Ovary (tissue), 9 donors: ENCODE data around the gene NRN1L. TPM values are rescaled to one million over a fixed set of nuclear protein-coding genes. Genes with fewer than 3 reads are reported as not detected.

Source experiments
- DNase-seq, 5 donors: peaks; one replicate each; pipeline ENCODE4 v3.0.0-alpha.2; 2019 to 2020
- H3K27ac ChIP-seq, 2 donors: fragments of 200-600 bp; one replicate each; pipeline versions ENCODE4 v1.5.1 to v1.8.0; 2019 to 2022
- H3K27me3 ChIP-seq: fragments of 200-600 bp; one replicate; pipeline ENCODE4 v1.8.0; 2022
- H3K36me3 ChIP-seq: fragments of 200-600 bp; sonication (generic); one replicate; pipeline ENCODE4 v1.5.1; 2019
- H3K4me1 ChIP-seq: one replicate; pipeline ENCODE4 v1.8.1; 2013; ENCODE audit warnings: mild to moderate bottlenecking, moderate library complexity; ENCODE audit not compliant: insufficient read depth
- H3K4me3 ChIP-seq: fragments of 200-600 bp; sonication (generic); one replicate; pipeline ENCODE4 v1.5.1; 2017
- H3K9me3 ChIP-seq, 2 donors: fragments of 200-600 bp in 1 of 2; sonication (generic) in 1 of 2; one replicate each; pipeline versions ENCODE4 v1.5.1 to v1.8.1; 2013 to 2019; ENCODE audit warnings: mild to moderate bottlenecking in 1 of 2, moderate library complexity in 1 of 2
- EP300 ChIP-seq: sonication (generic); formaldehyde crosslinking; IDR thresholded peaks from one replicate; pipeline ENCODE4 v1.6.1; 2017; ENCODE audit warnings: antibody characterized with exemption
- POLR2A ChIP-seq: fragments of 450-650 bp; IDR thresholded peaks from one replicate; pipeline ENCODE4 v1.6.1; 2017; ENCODE audit warnings: antibody characterized with exemption, mild to moderate bottlenecking, moderate library complexity
- WGBS, 3 donors: extraction: QIAGEN DNeasy Blood & Tissue Kit in 1 of 3; methylation state at CpG; one replicate each; pipeline versions ENCODE4 v1.1.5 to v1.1.7; 2013 to 2017; 5-methylcytosine and 5-hydroxymethylcytosine counted together
- intact Hi-C, 4 donors: fragments of 100-400 bp; cut with DNase I; formaldehyde crosslinking; loops; one replicate each; pipeline versions ENCODE4 v1.11.0 to v1.15.1; 2022 to 2023
- polyA plus RNA-seq, 2 donors: library from polyadenylated mRNA; stranded (reverse); fragments of 200-250 nt in 1 of 2; fragments of 350-450 nt in 1 of 2; fragmentation: Illumina TruSeq in 1 of 2; extraction: RNeasy Lipid Tissue Mini Kit (QIAGEN cat#74804) in 1 of 2; gene quantifications; one replicate each; pipeline ENCODE4 v1.2.3, GENCODE V29; 2013 to 2014
- total RNA-seq, 7 donors: library from RNA; depleted of rRNA in 2 of 7; stranded (reverse); fragments of >200 nt in 2 of 7; fragmentation: NEBNext Ultra II Directional in 3 of 7; extraction: Animal tissue kit (Norgen Biotek cat#: 25700) in 3 of 7; gene quantifications; one replicate each; pipeline versions ENCODE4 v1.1.0 to v1.2.4, GENCODE V29; 2016 to 2023
- TF ChIP-seq, protein P1 (sequence below), 3 donors: fragments of 450-650 bp in 2 of 3; fragments of 200-600 bp in 1 of 3; IDR thresholded peaks; one replicate each; pipeline versions ENCODE4 v1.5.1 to v1.8.0; 2016 to 2022; ENCODE audit warnings: antibody characterized with exemption in 3 of 3, mild to moderate bottlenecking in 1 of 3
- donor health status: DM: no; HTN: no; CAD: no; lungs with moderate emphysema.
- donor health status: DM: no; HTN: no; CAD: no.
- donor health status: Bipolar disorder and iron deficiency.
- donor health status: DM: yes; HTN: yes; CAD: no.
- donor health status: DM: no; HTN: no; CAD: no.
- donor health status: DM: yes; HTN: yes; CAD: no.

NRN1L gene
- total and polyA plus RNA-seq, 9 donors, result 0.95 to 4.7 (median 2.6) TPM; not detected in 1

- H3K9me3 ChIP-seq, result no peaks in the 10 kb centered on the region
- H3K36me3 ChIP-seq, result no peaks in the 10 kb centered on the region
- no peak overlapping the region for H3K27ac ChIP-seq
- no peak for DNase-seq
- intact Hi-C loops, result no loop called here
- no peak overlapping the region for H3K4me3 ChIP-seq
- WGBS, 3 donors, result 73 to 75% (median 74%) methylated on average over 7 of the region's 7 CpGs
- H3K4me1 ChIP-seq, result peaks cover 6% of the 10 kb centered on the region
- H3K27me3 ChIP-seq, result no peaks in the 10 kb centered on the region
- no peak for TF ChIP-seq POLR2A
- TF ChIP-seq, protein P1, sequence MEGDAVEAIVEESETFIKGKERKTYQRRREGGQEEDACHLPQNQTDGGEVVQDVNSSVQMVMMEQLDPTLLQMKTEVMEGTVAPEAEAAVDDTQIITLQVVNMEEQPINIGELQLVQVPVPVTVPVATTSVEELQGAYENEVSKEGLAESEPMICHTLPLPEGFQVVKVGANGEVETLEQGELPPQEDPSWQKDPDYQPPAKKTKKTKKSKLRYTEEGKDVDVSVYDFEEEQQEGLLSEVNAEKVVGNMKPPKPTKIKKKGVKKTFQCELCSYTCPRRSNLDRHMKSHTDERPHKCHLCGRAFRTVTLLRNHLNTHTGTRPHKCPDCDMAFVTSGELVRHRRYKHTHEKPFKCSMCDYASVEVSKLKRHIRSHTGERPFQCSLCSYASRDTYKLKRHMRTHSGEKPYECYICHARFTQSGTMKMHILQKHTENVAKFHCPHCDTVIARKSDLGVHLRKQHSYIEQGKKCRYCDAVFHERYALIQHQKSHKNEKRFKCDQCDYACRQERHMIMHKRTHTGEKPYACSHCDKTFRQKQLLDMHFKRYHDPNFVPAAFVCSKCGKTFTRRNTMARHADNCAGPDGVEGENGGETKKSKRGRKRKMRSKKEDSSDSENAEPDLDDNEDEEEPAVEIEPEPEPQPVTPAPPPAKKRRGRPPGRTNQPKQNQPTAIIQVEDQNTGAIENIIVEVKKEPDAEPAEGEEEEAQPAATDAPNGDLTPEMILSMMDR (IDR thresholded peaks at IDR 0.05), result no peak
- no peak for TF ChIP-seq EP300
These were observed 31.4 kb downstream of the NRN1L start for GRCh38 chr16:67915831-67916723.

- TF ChIP-seq, protein P1 (IDR thresholded peaks at IDR 0.05), result no peak
- TF ChIP-seq EP300 (no peak), POLR2A (no peak)
- WGBS, 3 donors, result 35 to 53% (median 37%) methylated on average over 6 of the region's 6 CpGs
- Histone ChIP-seq H3K4me3 (no peak overlapping the region), H3K36me3 (no peaks in the 10 kb centered on the region), H3K27ac (no peak overlapping the region), H3K4me1 (peaks cover 6% of the 10 kb centered on the region), H3K9me3 (no peaks in the 10 kb centered on the region), H3K27me3 (no peaks in the 10 kb centered on the region)
- DNase-seq, result peak in 1 of 5 donors; percentile 60
- intact Hi-C loops, result no loop called here
These were observed 32.6 kb downstream of the NRN1L start for GRCh38 chr16:67917140-67917851.

DNA sequence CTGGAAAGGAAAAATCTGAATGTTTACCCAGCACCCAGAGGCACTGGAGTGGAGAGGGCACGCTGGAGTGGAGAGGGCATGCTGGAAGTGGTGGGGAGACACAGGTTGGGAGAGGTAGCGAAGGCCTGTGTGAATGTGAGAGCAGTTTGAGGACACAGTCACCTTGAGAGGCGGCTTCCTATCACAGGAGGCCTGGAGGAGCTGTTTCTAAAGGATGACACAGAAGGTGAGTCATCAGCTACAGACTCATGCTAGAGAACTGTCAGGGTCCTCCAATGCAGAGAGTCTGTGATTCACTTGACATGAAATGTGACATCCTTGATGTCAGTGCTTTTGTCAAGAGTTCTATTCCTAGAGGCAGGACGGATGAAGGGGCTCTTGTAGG, 33.2 kb downstream of the NRN1L start:
- WGBS, 3 donors, result 65 to 76% (median 71%) methylated on average over 4 of the region's 4 CpGs
- TF ChIP-seq, protein P1 (IDR thresholded peaks at IDR 0.05), result no peak
- TF ChIP-seq POLR2A (no peak), EP300 (no peak)
- no peak overlapping the region for H3K27ac ChIP-seq
- H3K9me3 ChIP-seq, result no peaks in the 10 kb centered on the region
- DNase-seq, result no peak
- no peak overlapping the region for H3K4me3 ChIP-seq
- intact Hi-C loops, result no loop called here
- no peaks in the 10 kb centered on the region for H3K27me3 ChIP-seq
- no peaks in the 10 kb centered on the region for H3K36me3 ChIP-seq
- peaks cover 6% of the 10 kb centered on the region for H3K4me1 ChIP-seq

DNA sequence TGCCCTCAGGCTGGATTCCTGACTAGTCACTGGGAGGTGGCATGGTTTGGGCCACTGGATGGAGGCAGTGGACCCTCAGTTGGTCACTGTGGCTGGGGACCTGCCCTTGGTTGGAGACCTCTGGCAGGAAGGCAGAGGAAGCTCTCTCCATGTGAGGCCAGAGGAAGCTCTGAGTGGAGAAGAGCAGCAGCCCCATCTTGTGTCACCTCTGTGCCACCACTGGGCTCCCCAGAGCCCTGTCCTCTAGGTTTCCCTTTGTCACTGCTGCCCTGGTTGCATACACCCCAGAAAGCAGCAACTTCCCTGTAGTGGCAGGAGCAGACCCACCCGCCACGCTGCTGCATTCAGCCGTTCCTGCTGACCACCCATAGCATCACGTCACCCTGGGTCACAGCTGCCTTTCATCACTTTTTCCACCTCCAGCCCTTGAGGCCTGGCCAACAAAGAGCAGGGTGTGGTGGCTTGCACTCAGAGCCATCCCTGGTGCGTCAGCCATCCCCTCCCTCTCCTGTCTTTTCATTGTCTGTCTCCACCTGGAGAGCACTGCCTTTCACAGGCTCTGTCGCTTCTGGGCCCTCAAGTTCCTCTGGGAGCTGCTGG, 35.0 kb downstream of the NRN1L start:
- no peaks in the 10 kb centered on the region for H3K9me3 ChIP-seq
- WGBS, 3 donors, result 68 to 81% (median 69%) methylated on average over 6 of the region's 6 CpGs
- no peak overlapping the region for H3K27ac ChIP-seq
- DNase-seq, result no peak
- H3K36me3 ChIP-seq, result no peaks in the 10 kb centered on the region
- TF ChIP-seq POLR2A (no peak), EP300 (no peak)
- TF ChIP-seq, protein P1 (IDR thresholded peaks at IDR 0.05), result no peak
- intact Hi-C loops, result no loop called here
- no peaks in the 10 kb centered on the region for H3K27me3 ChIP-seq
- peaks cover 6% of the 10 kb centered on the region for H3K4me1 ChIP-seq
- H3K4me3 ChIP-seq, result no peak overlapping the region
